Measurements from ENCODE around the gene POLR2J3.
"Not testable (repeated sequence)": the region's sequence is repeated elsewhere in the genome, so short reads cannot be mapped to it uniquely, and the experiment has no call there.

POLR2J3 gene

GRCh38 chr7:102572261-102573239 is at the start of gene POLR2J3:
Gene POLR2J3 (minus strand): TSS chr7:102572583. CDS start chr7:102572521, 62 bp downstream.
- not testable (repeated sequence) for DNase-seq (ENCODE audit: low spot score)

GRCh38 chr7:102618122-102618521 is 45.7 kb upstream of the POLR2J3 start:
- not testable (repeated sequence) for DNase-seq (ENCODE audit: low spot score)

GRCh38 chr7:102616507-102617125 is 44.2 kb upstream of the POLR2J3 start, which contains the start of gene RASA4:
Gene RASA4 (minus strand): TSS chr7:102616756. CDS start chr7:102616689, 67 bp downstream.
- DNase-seq (ENCODE audit: low spot score), result not testable (repeated sequence)

GRCh38 chr7:102615930-102616329 is 43.5 kb upstream of the POLR2J3 start:
- DNase-seq (ENCODE audit: low spot score), result not testable (repeated sequence)

- not testable (repeated sequence) for DNase-seq (ENCODE audit: low spot score)
Measured at GRCh38 chr7:102614873-102615272, 42.5 kb upstream of the POLR2J3 start.

GRCh38 chr7:102614346-102614697 is 41.9 kb upstream of the POLR2J3 start:
- not testable (repeated sequence) for DNase-seq (ENCODE audit: low spot score)

GRCh38 chr7:102613575-102614345 is 41.4 kb upstream of the POLR2J3 start:
- DNase-seq (ENCODE audit: low spot score), result not testable (repeated sequence)

- DNase-seq (ENCODE audit: low spot score), result not testable (repeated sequence)
Measured at GRCh38 chr7:102611675-102612325, 39.4 kb upstream of the POLR2J3 start.

- not testable (repeated sequence) for DNase-seq (ENCODE audit: low spot score)
Measured at GRCh38 chr7:102611013-102611674, 38.8 kb upstream of the POLR2J3 start.

- DNase-seq (ENCODE audit: low spot score), result not testable (repeated sequence)
Measured at GRCh38 chr7:102610441-102610840, 38.1 kb upstream of the POLR2J3 start.

GRCh38 chr7:102609734-102610133 is 37.4 kb upstream of the POLR2J3 start:
- not testable (repeated sequence) for DNase-seq (ENCODE audit: low spot score)

GRCh38 chr7:102606848-102607247 is 34.5 kb upstream of the POLR2J3 start:
- not testable (repeated sequence) for DNase-seq (ENCODE audit: low spot score)

- DNase-seq (ENCODE audit: low spot score), result not testable (repeated sequence)
Measured at GRCh38 chr7:102604431-102605145, 32.2 kb upstream of the POLR2J3 start.

GRCh38 chr7:102602317-102602716 is 29.9 kb upstream of the POLR2J3 start:
- not testable (repeated sequence) for DNase-seq (ENCODE audit: low spot score)

GRCh38 chr7:102599699-102600098 is 27.3 kb upstream of the POLR2J3 start:
- DNase-seq (ENCODE audit: low spot score), result not testable (repeated sequence)

GRCh38 chr7:102596036-102596435 is 23.7 kb upstream of the POLR2J3 start:
- DNase-seq (ENCODE audit: low spot score), result not testable (repeated sequence)

- DNase-seq (ENCODE audit: low spot score), result not testable (repeated sequence)
Measured at GRCh38 chr7:102593637-102594334, 21.4 kb upstream of the POLR2J3 start.

- DNase-seq (ENCODE audit: low spot score), result not testable (repeated sequence)
Measured at GRCh38 chr7:102592477-102593019, 20.2 kb upstream of the POLR2J3 start.

- not testable (repeated sequence) for DNase-seq (ENCODE audit: low spot score)
Measured at GRCh38 chr7:102589857-102590256, 17.5 kb upstream of the POLR2J3 start.

Measured in hepatic stellate cell (primary cell).